PC-9 (cell line): ENCODE measurements around the gene RPL5. TPM values are rescaled to one million over a fixed set of nuclear protein-coding genes. Genes with fewer than 3 reads are reported as not detected.

Source experiments
- BruUV-seq: library from RNA; stranded (reverse); fragments of 400-500 nt; replicated peaks from 2 replicates; lab custom pipeline; 2021; lab: Mats Ljungman, UMichigan
- CTCF ChIA-PET: fragments of 300-600 bp; sonication (Branson Sonifier 250); formaldehyde crosslinking; loops from one replicate; lab custom pipeline; 2022; ENCODE audit warnings: antibody characterized with exemption; lab: Charles Lee
- POLR2A ChIA-PET: fragments of 300-600 bp; sonication (Branson Sonifier 250); formaldehyde crosslinking; loops from one replicate; lab custom pipeline; 2022; ENCODE audit warnings: antibody characterized with exemption; ENCODE audit not compliant: unreplicated experiment; lab: Charles Lee
- DNase-seq, 2 experiments: peaks; one replicate each; pipeline versions ENCODE4 v3.0.0 to v3.0.0-alpha.2; 2015 to 2022; ENCODE audit warnings: mixed read lengths in 1 of 2
- H2AFZ ChIP-seq: fragments of 200-600 bp; sonication (generic); 2 replicates; pipeline ENCODE4 v1.8.1; 2017; ENCODE audit warnings: antibody characterized with exemption
- H3F3A ChIP-seq: fragments of 200-600 bp; sonication (generic); 2 replicates; pipeline ENCODE4 v1.8.1; 2017; ENCODE audit warnings: antibody characterized with exemption, mild to moderate bottlenecking, low read depth; ENCODE audit not compliant: insufficient read depth
- H3K27ac ChIP-seq: fragments of 200-600 bp; sonication (generic); 2 replicates; pipeline ENCODE4 v1.6.1; 2016; ENCODE audit warnings: mixed run types
- H3K27me3 ChIP-seq: fragments of 200-600 bp; sonication (generic); 2 replicates; pipeline ENCODE4 v1.6.1; 2016; ENCODE audit warnings: low read depth, mixed run types; ENCODE audit not compliant: insufficient read depth
- H3K36me3 ChIP-seq: fragments of 200-600 bp; sonication (generic); 2 replicates; pipeline ENCODE4 v1.6.1; 2016; ENCODE audit warnings: low read depth, mixed run types
- H3K4me1 ChIP-seq: fragments of 200-600 bp; sonication (generic); replicated peaks from 2 replicates; pipeline ENCODE4 v1.6.1; 2016; ENCODE audit warnings: mixed run types; ENCODE audit not compliant: insufficient read depth
- H3K4me2 ChIP-seq: fragments of 200-600 bp; sonication (generic); 2 replicates; pipeline ENCODE4 v1.6.1; 2017; ENCODE audit warnings: mixed run types
- H3K4me3 ChIP-seq: fragments of 200-600 bp; sonication (generic); 2 replicates; pipeline ENCODE4 v1.6.1; 2016; ENCODE audit warnings: mixed run types
- H3K79me2 ChIP-seq: fragments of 200-600 bp; sonication (generic); 2 replicates; pipeline ENCODE4 v1.6.1; 2017; ENCODE audit warnings: low read depth, mixed run types
- H3K9me2 ChIP-seq: fragments of 200-600 bp; sonication (generic); 2 replicates; pipeline ENCODE4 v1.8.1; 2017; ENCODE audit warnings: mild to moderate bottlenecking; ENCODE audit not compliant: insufficient read depth
- H3K9me3 ChIP-seq: fragments of 200-600 bp; sonication (generic); 2 replicates; pipeline ENCODE4 v1.8.1; 2016; ENCODE audit warnings: low read depth; ENCODE audit not compliant: insufficient read depth
- H4K20me1 ChIP-seq: fragments of 200-600 bp; sonication (generic); 2 replicates; pipeline ENCODE4 v1.8.1; 2017; ENCODE audit not compliant: insufficient read depth
- CTCF ChIP-seq: fragments of 200-600 bp; sonication (generic); conservative IDR thresholded peaks from 2 replicates; pipeline ENCODE4 v1.6.1; 2017; ENCODE audit warnings: mixed run types, antibody characterized with exemption, mild to moderate bottlenecking, moderate library complexity
- EZH2 ChIP-seq: fragments of 200-600 bp; sonication (generic); IDR thresholded peaks from 2 replicates; pipeline ENCODE4 v1.8.0; 2017; ENCODE audit warnings: antibody characterized with exemption, low read depth
- intact Hi-C: fragments of 100-400 bp; cut with micrococcal nuclease; formaldehyde crosslinking; loops from one replicate; pipeline ENCODE4 v1.10.0; 2022; ENCODE audit not compliant: unreplicated experiment
- total RNA-seq: library from RNA; stranded (reverse); gene quantifications from 2 replicates; pipeline ENCODE4 v1.2.3, GENCODE V29; 2021

Gene RPL5
- total RNA-seq, 1 experiment from 2014 or later = 1,050 TPM

- ChIA-PET CTCF (no interaction called here), POLR2A (no interaction called here)
- TF ChIP-seq CTCF = no peak
- TF ChIP-seq EZH2 = no peak
- no peaks in the 10 kb centered on the region for H3K36me3 ChIP-seq
- no peaks in the 10 kb centered on the region for H3K9me2 ChIP-seq
- no peaks in the 10 kb centered on the region for H3F3A ChIP-seq
- no peak overlapping the region for H3K4me3 ChIP-seq
- no peaks in the 10 kb centered on the region for H3K27me3 ChIP-seq
- no peak overlapping the region for H3K4me2 ChIP-seq
- H3K9me3 ChIP-seq = peaks cover 10% of the 10 kb centered on the region; the same call in 1 of the 2 replicates
- H2AFZ ChIP-seq = no peak overlapping the region
- BruUV-seq = no TSS peak
- no peaks in the 10 kb centered on the region for H3K79me2 ChIP-seq
- no peak for DNase-seq
- intact Hi-C loops = no loop called here
- no peaks in the 10 kb centered on the region; the same call in 1 of the 2 replicates for H4K20me1 ChIP-seq
- H3K4me1 ChIP-seq = 0 out of 2 replicates have a peak, but pooled peaks cover 4% of the 10 kb centered on the region
- no peak overlapping the region for H3K27ac ChIP-seq
Observed at GRCh38 chr1:92887465-92887864, 55.6 kb downstream of the RPL5 start.

Other genes starting within 250 kb of the RPL5 start
- gene EVI5, start 46.9 kb upstream of the RPL5 start, total RNA-seq = 32.0 and 33.9 TPM in 2 replicates
- 10.5 and 11.2 TPM in 2 replicates for gene DIPK1A, start 129.4 kb downstream of the RPL5 start, total RNA-seq
- gene MTF2, start 247.2 kb downstream of the RPL5 start, total RNA-seq = 31.7 and 38.6 TPM in 2 replicates